ENCODE data around the gene CDH11.

CDH11 gene

GRCh38 chr16:64975821-64976220, 146.0 kb downstream of the CDH11 start:
- POLR2A ChIA-PET: no interaction called here

GRCh38 chr16:64974381-64974780, 147.5 kb downstream of the CDH11 start:
- DNase-seq (ENCODE audit: low read depth, low spot score): no peak
- H3K4me3 ChIP-seq (ENCODE audit: low read depth, low read length): no peak overlapping the region
- ChIA-PET CTCF (interaction anchor here (2.3 kb wide), 1 partner anchor 10 kb away, joined by 11 read pairs; no protein-coding TSS in a partner anchor), POLR2A (no interaction called here)
- TF ChIP-seq, protein P1, sequence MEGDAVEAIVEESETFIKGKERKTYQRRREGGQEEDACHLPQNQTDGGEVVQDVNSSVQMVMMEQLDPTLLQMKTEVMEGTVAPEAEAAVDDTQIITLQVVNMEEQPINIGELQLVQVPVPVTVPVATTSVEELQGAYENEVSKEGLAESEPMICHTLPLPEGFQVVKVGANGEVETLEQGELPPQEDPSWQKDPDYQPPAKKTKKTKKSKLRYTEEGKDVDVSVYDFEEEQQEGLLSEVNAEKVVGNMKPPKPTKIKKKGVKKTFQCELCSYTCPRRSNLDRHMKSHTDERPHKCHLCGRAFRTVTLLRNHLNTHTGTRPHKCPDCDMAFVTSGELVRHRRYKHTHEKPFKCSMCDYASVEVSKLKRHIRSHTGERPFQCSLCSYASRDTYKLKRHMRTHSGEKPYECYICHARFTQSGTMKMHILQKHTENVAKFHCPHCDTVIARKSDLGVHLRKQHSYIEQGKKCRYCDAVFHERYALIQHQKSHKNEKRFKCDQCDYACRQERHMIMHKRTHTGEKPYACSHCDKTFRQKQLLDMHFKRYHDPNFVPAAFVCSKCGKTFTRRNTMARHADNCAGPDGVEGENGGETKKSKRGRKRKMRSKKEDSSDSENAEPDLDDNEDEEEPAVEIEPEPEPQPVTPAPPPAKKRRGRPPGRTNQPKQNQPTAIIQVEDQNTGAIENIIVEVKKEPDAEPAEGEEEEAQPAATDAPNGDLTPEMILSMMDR (IDR thresholded peaks at IDR 0.05; ENCODE audit: insufficient read depth, low read length, missing control alignments): no peak

More at GRCh38 chr16:64975821-64976220, 146.0 kb downstream of the CDH11 start:
- TF ChIP-seq, protein P1 (IDR thresholded peaks at IDR 0.05; ENCODE audit: insufficient read depth, low read length, missing control alignments): no peak
- DNase-seq (ENCODE audit: low read depth, low spot score): no peak
- CTCF ChIA-PET: interaction anchor here (1.0 to 2.3 kb wide), 3 partner anchors 8 to 14 kb away, joined by 3 to 11 read pairs (median 7); no protein-coding TSS in a partner anchor
- no peak overlapping the region for H3K4me3 ChIP-seq (ENCODE audit: low read depth, low read length)

- CTCF ChIA-PET: no interaction called here
- POLR2A ChIA-PET: no interaction called here
- no peak overlapping the region for H3K4me3 ChIP-seq (ENCODE audit: low read depth, low read length)
- no peak for DNase-seq (ENCODE audit: low read depth, low spot score)
- TF ChIP-seq, protein P1 (IDR thresholded peaks at IDR 0.05; ENCODE audit: insufficient read depth, low read length, missing control alignments): no peak
These were observed 148.7 kb downstream of the CDH11 start for GRCh38 chr16:64973171-64973570.

DNA sequence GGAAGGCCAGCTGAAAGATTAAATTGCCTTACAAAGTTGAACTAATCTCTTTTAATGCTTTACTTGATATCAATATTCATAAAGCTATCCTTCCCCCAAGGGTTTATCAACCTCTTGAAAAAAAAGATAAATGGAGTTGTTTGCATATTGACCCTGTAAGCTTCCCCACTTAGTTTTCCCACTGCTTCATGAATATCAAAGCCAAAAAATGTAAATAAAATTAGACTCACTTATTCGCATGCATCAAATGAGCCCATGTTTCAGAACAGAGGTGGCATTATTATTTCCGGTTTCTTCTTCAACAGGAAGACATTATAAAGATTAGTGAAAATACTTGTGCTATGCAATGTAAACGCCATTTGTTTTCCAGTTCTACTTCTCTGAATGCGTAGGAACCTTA, 150.7 kb downstream of the CDH11 start:
- TF ChIP-seq, protein P1 (IDR thresholded peaks at IDR 0.05; ENCODE audit: insufficient read depth, low read length, missing control alignments): no peak
- POLR2A ChIA-PET: no interaction called here
- CTCF ChIA-PET: no interaction called here
- no peak for DNase-seq (ENCODE audit: low read depth, low spot score)
- no peak overlapping the region for H3K4me3 ChIP-seq (ENCODE audit: low read depth, low read length)

GRCh38 chr16:64969221-64969620, 152.6 kb downstream of the CDH11 start:
- no peak overlapping the region for H3K4me3 ChIP-seq (ENCODE audit: low read depth, low read length)
- no peak for DNase-seq (ENCODE audit: low read depth, low spot score)
- CTCF ChIA-PET: interaction anchor here (0.9 kb wide), 2 partner anchors 14 to 224 kb away, joined by 3 read pairs; no protein-coding TSS in a partner anchor
- POLR2A ChIA-PET: interaction anchor here (0.6 kb wide), 1 partner anchor 216 kb away, joined by 3 read pairs; no protein-coding TSS in a partner anchor
- TF ChIP-seq, protein P1 (IDR thresholded peaks at IDR 0.05; ENCODE audit: insufficient read depth, low read length, missing control alignments): no peak

DNA sequence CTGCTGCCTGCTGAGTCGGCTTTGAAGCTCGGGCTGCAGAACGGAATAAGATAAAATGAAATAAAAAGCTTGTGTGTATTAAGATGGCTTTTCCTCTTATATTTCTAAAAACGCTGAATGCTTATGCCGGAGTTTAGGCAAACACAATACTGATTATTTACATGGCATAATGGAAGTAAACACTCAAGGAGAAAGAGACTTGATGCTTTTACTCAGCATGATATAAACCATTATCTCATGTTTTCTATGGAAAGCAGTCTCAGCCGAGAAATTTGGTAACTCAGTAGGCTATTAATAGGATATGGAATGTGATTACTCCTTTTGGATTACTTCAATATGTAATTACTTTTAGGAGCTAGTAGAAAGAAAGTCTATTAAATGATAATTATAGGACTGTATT, 153.3 kb downstream of the CDH11 start:
- ChIA-PET POLR2A (no interaction called here), CTCF (interaction anchor here (0.9 kb wide), 1 partner anchor 15 kb away, joined by 3 read pairs; no protein-coding TSS in a partner anchor)
- no peak for DNase-seq (ENCODE audit: low read depth, low spot score)
- H3K4me3 ChIP-seq (ENCODE audit: low read depth, low read length): no peak overlapping the region
- TF ChIP-seq, protein P1 (IDR thresholded peaks at IDR 0.05; ENCODE audit: insufficient read depth, low read length, missing control alignments): no peak
